Mesendoderm (in vitro differentiated cells): ENCODE measurements around the gene RAB2B.

Experiments
- DNase-seq: peaks from one replicate; pipeline ENCODE4 v3.0.0; 2013
- H2AK5ac ChIP-seq: 2 replicates; pipeline ENCODE4 v1.6.1; 2013; ENCODE audit warnings: low read length, inconsistent platforms
- H2BK120ac ChIP-seq: 2 replicates; pipeline ENCODE4 v1.6.1; 2013; ENCODE audit warnings: low read depth, mild to moderate bottlenecking, low read length, moderate library complexity, mixed read lengths
- H2BK15ac ChIP-seq: replicated peaks from 2 replicates; pipeline ENCODE4 v1.6.1; 2013; ENCODE audit warnings: low read depth, mild to moderate bottlenecking, moderate library complexity
- H2BK5ac ChIP-seq: 2 replicates; pipeline ENCODE4 v1.6.1; 2013; ENCODE audit warnings: low read length, inconsistent platforms
- H3K18ac ChIP-seq: 2 replicates; pipeline ENCODE4 v1.6.1; 2013; ENCODE audit warnings: mild to moderate bottlenecking, low read length, mixed read lengths
- H3K23ac ChIP-seq: one replicate; pipeline ENCODE4 v1.6.1; 2013; ENCODE audit warnings: low read length
- H3K27ac ChIP-seq: 2 replicates; pipeline ENCODE4 v1.5.1; 2013; ENCODE audit warnings: low read depth, mild to moderate bottlenecking, inconsistent platforms, low read length, moderate library complexity
- H3K27me3 ChIP-seq: 2 replicates; pipeline ENCODE4 v1.6.1; 2013; ENCODE audit warnings: low read length, control low read depth, mild to moderate bottlenecking, inconsistent platforms; ENCODE audit not compliant: insufficient read depth, poor library complexity
- H3K36me3 ChIP-seq: 2 replicates; pipeline ENCODE4 v1.6.1; 2013; ENCODE audit warnings: low read length, inconsistent platforms; ENCODE audit not compliant: control insufficient read depth, insufficient read depth
- H3K4ac ChIP-seq: one replicate; pipeline ENCODE4 v1.6.1; 2013; ENCODE audit warnings: low read depth, mild to moderate bottlenecking, low read length, moderate library complexity
- H3K4me1 ChIP-seq: 2 replicates; pipeline ENCODE4 v1.6.1; 2013; ENCODE audit warnings: low read depth, low read length, inconsistent platforms; ENCODE audit not compliant: control insufficient read depth
- H3K4me2 ChIP-seq: 2 replicates; pipeline ENCODE4 v1.6.1; 2013; ENCODE audit warnings: low read length
- H3K4me3 ChIP-seq: 2 replicates; pipeline ENCODE4 v1.5.1; 2013; ENCODE audit warnings: mild to moderate bottlenecking, low read length
- H3K56ac ChIP-seq: one replicate; pipeline ENCODE4 v1.6.1; 2013; ENCODE audit warnings: low read length
- H3K79me1 ChIP-seq: 2 replicates; pipeline ENCODE4 v1.6.1; 2013; ENCODE audit warnings: low read length, inconsistent platforms
- H3K79me2 ChIP-seq: 2 replicates; pipeline ENCODE4 v1.6.1; 2013; ENCODE audit warnings: mild to moderate bottlenecking, low read length; ENCODE audit not compliant: control insufficient read depth, insufficient read depth
- H3K9ac ChIP-seq: 2 replicates; pipeline ENCODE4 v1.6.1; 2013; ENCODE audit warnings: low read length, inconsistent platforms
- H4K5ac ChIP-seq: one replicate; pipeline ENCODE4 v1.6.1; 2013; ENCODE audit warnings: low read length
- H4K8ac ChIP-seq: one replicate; pipeline ENCODE4 v1.6.1; 2013; ENCODE audit warnings: low read depth, mild to moderate bottlenecking, control low read depth, low read length, moderate library complexity
- WGBS: extraction: QIAGEN DNeasy Blood & Tissue Kit; methylation state at CpG from one replicate; pipeline ENCODE4 v1.1.7; 2013; ENCODE audit warnings: low lambda C conversion rate, missing lambda C conversion rate; ENCODE audit not compliant: insufficient coverage; ENCODE audit errors: extremely low coverage; 5-methylcytosine and 5-hydroxymethylcytosine counted together

The RAB2B gene

GRCh38 chr14:21509432-21510143, 32.8 kb upstream of the RAB2B start:
- H3K4me3 ChIP-seq, result no peak overlapping the region
- H2BK5ac ChIP-seq, result no peak overlapping the region
- H3K23ac ChIP-seq, result no peak overlapping the region
- DNase-seq, result no peak
- no CpG with 5 or more reads among the region's 6 CpGs for WGBS
- H3K9ac ChIP-seq, result peak overlapping the region; percentile 97
- H4K8ac ChIP-seq, result no peak overlapping the region
- no peaks in the 10 kb centered on the region for H3K36me3 ChIP-seq
- no peak overlapping the region for H3K18ac ChIP-seq
- H3K79me1 ChIP-seq, result peaks cover 7% of the 10 kb centered on the region
- H2BK15ac ChIP-seq, result no peak overlapping the region
- H3K56ac ChIP-seq, result peak overlapping the region; percentile 99
- no peak overlapping the region for H4K5ac ChIP-seq
- H3K27ac ChIP-seq, result no peak overlapping the region
- no peaks in the 10 kb centered on the region for H3K27me3 ChIP-seq
- H3K4ac ChIP-seq, result no peak overlapping the region
- H3K4me1 ChIP-seq, result peaks cover 3% of the 10 kb centered on the region
- no peak overlapping the region for H2BK120ac ChIP-seq
- H3K79me2 ChIP-seq, result peaks cover 40% of the 10 kb centered on the region
- no peak overlapping the region for H2AK5ac ChIP-seq
- H3K4me2 ChIP-seq, result peak overlapping the region; percentile 83

- H3K4me1 ChIP-seq, result peaks cover 3% of the 10 kb centered on the region
- H3K23ac ChIP-seq, result no peak overlapping the region
- H3K18ac ChIP-seq, result no peak overlapping the region
- H3K4ac ChIP-seq, result no peak overlapping the region
- H2BK5ac ChIP-seq, result no peak overlapping the region
- no peak overlapping the region for H4K8ac ChIP-seq
- peaks cover under 1% of the 10 kb centered on the region for H3K36me3 ChIP-seq
- DNase-seq, result no peak
- no peak overlapping the region for H4K5ac ChIP-seq
- peaks cover 40% of the 10 kb centered on the region for H3K79me2 ChIP-seq
- no peak overlapping the region for H3K9ac ChIP-seq
- H3K56ac ChIP-seq, result no peak overlapping the region
- H3K79me1 ChIP-seq, result peaks cover 7% of the 10 kb centered on the region
- no peaks in the 10 kb centered on the region for H3K27me3 ChIP-seq
- no CpG with 5 or more reads among the region's 2 CpGs for WGBS
- no peak overlapping the region for H2AK5ac ChIP-seq
- no peak overlapping the region for H3K4me3 ChIP-seq
- H2BK15ac ChIP-seq, result no peak overlapping the region
- H3K4me2 ChIP-seq, result no peak overlapping the region
- H3K27ac ChIP-seq, result no peak overlapping the region
- H2BK120ac ChIP-seq, result no peak overlapping the region
Observed at GRCh38 chr14:21506557-21506956, 29.8 kb upstream of the RAB2B start.

- no peak overlapping the region for H3K18ac ChIP-seq
- no peak overlapping the region for H3K9ac ChIP-seq
- H3K4me1 ChIP-seq, result peaks cover 3% of the 10 kb centered on the region
- H3K23ac ChIP-seq, result no peak overlapping the region
- peaks cover 6% of the 10 kb centered on the region for H3K36me3 ChIP-seq
- no peak overlapping the region for H4K5ac ChIP-seq
- H3K27ac ChIP-seq, result no peak overlapping the region
- H3K79me2 ChIP-seq, result peaks cover 31% of the 10 kb centered on the region
- H3K4me2 ChIP-seq, result no peak overlapping the region
- no peak overlapping the region for H4K8ac ChIP-seq
- H3K4me3 ChIP-seq, result no peak overlapping the region
- no peak overlapping the region for H2AK5ac ChIP-seq
- no peak overlapping the region for H3K4ac ChIP-seq
- no peak overlapping the region for H2BK15ac ChIP-seq
- no peak overlapping the region for H2BK120ac ChIP-seq
- H3K56ac ChIP-seq, result no peak overlapping the region
- no peak for DNase-seq
- peaks cover 2% of the 10 kb centered on the region for H3K79me1 ChIP-seq
- no peak overlapping the region for H2BK5ac ChIP-seq
- H3K27me3 ChIP-seq, result no peaks in the 10 kb centered on the region
Observed at GRCh38 chr14:21505012-21505553, 28.3 kb upstream of the RAB2B start.

- peaks cover 17% of the 10 kb centered on the region for H3K79me2 ChIP-seq
- H3K4me1 ChIP-seq, result no peaks in the 10 kb centered on the region
- no peak overlapping the region for H3K27ac ChIP-seq
- H3K36me3 ChIP-seq, result peaks cover 8% of the 10 kb centered on the region
- H2BK5ac ChIP-seq, result no peak overlapping the region
- no peak for DNase-seq
- no peak overlapping the region for H4K5ac ChIP-seq
- H3K18ac ChIP-seq, result no peak overlapping the region
- no peak overlapping the region for H3K23ac ChIP-seq
- no peak overlapping the region for H2AK5ac ChIP-seq
- no peak overlapping the region for H3K4me3 ChIP-seq
- H3K27me3 ChIP-seq, result no peaks in the 10 kb centered on the region
- no peak overlapping the region for H3K9ac ChIP-seq
- H3K56ac ChIP-seq, result no peak overlapping the region
- no peak overlapping the region for H3K4me2 ChIP-seq
- no peaks in the 10 kb centered on the region for H3K79me1 ChIP-seq
- no CpG with 5 or more reads among the region's 4 CpGs for WGBS
- H4K8ac ChIP-seq, result no peak overlapping the region
- H3K4ac ChIP-seq, result no peak overlapping the region
- H2BK120ac ChIP-seq, result no peak overlapping the region
- H2BK15ac ChIP-seq, result no peak overlapping the region
Observed at GRCh38 chr14:21503376-21503775, 26.6 kb upstream of the RAB2B start.

- Histone ChIP-seq H3K4me3 (no peak overlapping the region), H3K4me1 (no peaks in the 10 kb centered on the region), H4K8ac (no peak overlapping the region), H2BK15ac (no peak overlapping the region), H2AK5ac (no peak overlapping the region), H3K9ac (no peak overlapping the region), H3K56ac (no peak overlapping the region), H3K27me3 (no peaks in the 10 kb centered on the region), H3K79me2 (peaks cover 4% of the 10 kb centered on the region), H3K18ac (no peak overlapping the region), H4K5ac (no peak overlapping the region), H3K27ac (no peak overlapping the region), H3K23ac (no peak overlapping the region), H3K4me2 (no peak overlapping the region), H2BK5ac (no peak overlapping the region), H3K79me1 (no peaks in the 10 kb centered on the region), H2BK120ac (no peak overlapping the region), H3K4ac (no peak overlapping the region), H3K36me3 (peaks cover 11% of the 10 kb centered on the region)
- no CpG with 5 or more reads among the region's 5 CpGs for WGBS
- no peak for DNase-seq
Observed at GRCh38 chr14:21501568-21501967, 24.8 kb upstream of the RAB2B start.
